Nephron progenitor cell (in vitro differentiated cells): Measurements from ENCODE around the gene TPD52L2.
A peak's percentile ranks its signal among the peaks of the same experiment; 100 is the strongest.

Experiments used
- DNase-seq: peaks from one replicate; pipeline ENCODE4 v3.0.0; 2021
- H3K27ac Mint-ChIP-seq: 2 replicates; pipeline ENCODE4 v1.8.0; 2021; ENCODE audit warnings: mild to moderate bottlenecking, moderate library complexity, mixed read lengths
- H3K27me3 Mint-ChIP-seq: 2 replicates; pipeline ENCODE4 v1.8.0; 2021; ENCODE audit warnings: mild to moderate bottlenecking, low read depth, mixed read lengths; ENCODE audit not compliant: poor library complexity
- H3K36me3 Mint-ChIP-seq: 2 replicates; pipeline ENCODE4 v1.8.0; 2021; ENCODE audit warnings: low read depth, mixed read lengths
- H3K4me1 Mint-ChIP-seq: 2 replicates; pipeline ENCODE4 v1.8.0; 2021; ENCODE audit warnings: mixed read lengths
- H3K4me3 Mint-ChIP-seq: 2 replicates; pipeline ENCODE4 v1.8.0; 2021; ENCODE audit warnings: mild to moderate bottlenecking, moderate library complexity, mixed read lengths
- H3K9me3 Mint-ChIP-seq: 2 replicates; pipeline ENCODE4 v1.8.0; 2021; ENCODE audit warnings: mild to moderate bottlenecking, moderate library complexity, mixed read lengths
- TF ChIP-seq, protein P1 (sequence below): fragments of 200-600 bp; sonication (generic); IDR thresholded peaks from 2 replicates; pipeline ENCODE4 v1.5.0; 2021; ENCODE audit warnings: antibody characterized with exemption

The TPD52L2 gene

GRCh38 chr20:63931735-63932134, 66.7 kb downstream of the TPD52L2 start:
- peaks cover 70% of the 10 kb centered on the region for H3K36me3 Mint-ChIP-seq
- no peak overlapping the region for H3K4me3 Mint-ChIP-seq

DNA sequence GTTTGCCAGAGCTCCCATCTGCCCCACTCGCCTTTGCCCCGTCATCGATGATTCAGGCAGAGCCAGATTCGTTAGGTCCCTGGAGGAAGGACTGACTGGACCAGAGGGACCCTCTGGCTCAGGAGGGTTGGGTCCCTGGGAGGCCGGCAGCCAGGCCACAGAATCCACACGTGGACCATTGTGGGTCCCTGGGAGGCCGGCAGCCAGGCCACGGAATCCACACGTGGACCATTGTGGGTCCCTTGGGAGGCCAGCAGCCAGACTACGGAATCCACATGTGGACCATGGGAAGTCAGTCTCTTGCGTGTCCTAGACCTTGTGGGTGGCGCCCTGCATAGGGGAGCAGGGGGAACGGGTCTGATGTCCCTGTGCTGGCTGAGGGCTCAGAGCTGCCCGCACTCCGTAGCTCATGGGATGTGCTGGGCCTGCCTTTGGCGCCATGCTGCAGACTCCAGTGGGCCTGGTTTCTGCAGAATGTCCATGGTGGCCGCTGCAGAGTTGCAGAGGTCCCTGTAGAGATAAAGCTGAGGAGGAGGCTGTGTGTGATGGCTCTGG, 67.6 kb downstream of the TPD52L2 start:
- no peak overlapping the region for H3K27ac Mint-ChIP-seq

More at GRCh38 chr20:63931735-63932134, 66.7 kb downstream of the TPD52L2 start:
- TF ChIP-seq, protein P1, sequence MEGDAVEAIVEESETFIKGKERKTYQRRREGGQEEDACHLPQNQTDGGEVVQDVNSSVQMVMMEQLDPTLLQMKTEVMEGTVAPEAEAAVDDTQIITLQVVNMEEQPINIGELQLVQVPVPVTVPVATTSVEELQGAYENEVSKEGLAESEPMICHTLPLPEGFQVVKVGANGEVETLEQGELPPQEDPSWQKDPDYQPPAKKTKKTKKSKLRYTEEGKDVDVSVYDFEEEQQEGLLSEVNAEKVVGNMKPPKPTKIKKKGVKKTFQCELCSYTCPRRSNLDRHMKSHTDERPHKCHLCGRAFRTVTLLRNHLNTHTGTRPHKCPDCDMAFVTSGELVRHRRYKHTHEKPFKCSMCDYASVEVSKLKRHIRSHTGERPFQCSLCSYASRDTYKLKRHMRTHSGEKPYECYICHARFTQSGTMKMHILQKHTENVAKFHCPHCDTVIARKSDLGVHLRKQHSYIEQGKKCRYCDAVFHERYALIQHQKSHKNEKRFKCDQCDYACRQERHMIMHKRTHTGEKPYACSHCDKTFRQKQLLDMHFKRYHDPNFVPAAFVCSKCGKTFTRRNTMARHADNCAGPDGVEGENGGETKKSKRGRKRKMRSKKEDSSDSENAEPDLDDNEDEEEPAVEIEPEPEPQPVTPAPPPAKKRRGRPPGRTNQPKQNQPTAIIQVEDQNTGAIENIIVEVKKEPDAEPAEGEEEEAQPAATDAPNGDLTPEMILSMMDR: no peak
- Mint-ChIP-seq H3K9me3 (no peaks in the 10 kb centered on the region), H3K27me3 (no peaks in the 10 kb centered on the region), H3K27ac (no peak overlapping the region), H3K4me1 (peaks cover 19% of the 10 kb centered on the region)
- DNase-seq: no peak

GRCh38 chr20:63933646-63934045, 68.6 kb downstream of the TPD52L2 start:
- Mint-ChIP-seq H3K4me3 (no peak overlapping the region), H3K27ac (peak overlapping the region; percentile 42), H3K9me3 (no peaks in the 10 kb centered on the region), H3K36me3 (peaks cover 66% of the 10 kb centered on the region), H3K4me1 (peaks cover 19% of the 10 kb centered on the region), H3K27me3 (no peaks in the 10 kb centered on the region)
- TF ChIP-seq, protein P1: no peak
- DNase-seq: no peak

More for the DNA sequence above, 67.6 kb downstream of the TPD52L2 start:
- TF ChIP-seq, protein P1: no peak
- peaks cover 19% of the 10 kb centered on the region for H3K4me1 Mint-ChIP-seq
- peaks cover 69% of the 10 kb centered on the region for H3K36me3 Mint-ChIP-seq
- no peak for DNase-seq
- H3K9me3 Mint-ChIP-seq: no peaks in the 10 kb centered on the region
- H3K4me3 Mint-ChIP-seq: no peak overlapping the region
- H3K27me3 Mint-ChIP-seq: no peaks in the 10 kb centered on the region

DNA sequence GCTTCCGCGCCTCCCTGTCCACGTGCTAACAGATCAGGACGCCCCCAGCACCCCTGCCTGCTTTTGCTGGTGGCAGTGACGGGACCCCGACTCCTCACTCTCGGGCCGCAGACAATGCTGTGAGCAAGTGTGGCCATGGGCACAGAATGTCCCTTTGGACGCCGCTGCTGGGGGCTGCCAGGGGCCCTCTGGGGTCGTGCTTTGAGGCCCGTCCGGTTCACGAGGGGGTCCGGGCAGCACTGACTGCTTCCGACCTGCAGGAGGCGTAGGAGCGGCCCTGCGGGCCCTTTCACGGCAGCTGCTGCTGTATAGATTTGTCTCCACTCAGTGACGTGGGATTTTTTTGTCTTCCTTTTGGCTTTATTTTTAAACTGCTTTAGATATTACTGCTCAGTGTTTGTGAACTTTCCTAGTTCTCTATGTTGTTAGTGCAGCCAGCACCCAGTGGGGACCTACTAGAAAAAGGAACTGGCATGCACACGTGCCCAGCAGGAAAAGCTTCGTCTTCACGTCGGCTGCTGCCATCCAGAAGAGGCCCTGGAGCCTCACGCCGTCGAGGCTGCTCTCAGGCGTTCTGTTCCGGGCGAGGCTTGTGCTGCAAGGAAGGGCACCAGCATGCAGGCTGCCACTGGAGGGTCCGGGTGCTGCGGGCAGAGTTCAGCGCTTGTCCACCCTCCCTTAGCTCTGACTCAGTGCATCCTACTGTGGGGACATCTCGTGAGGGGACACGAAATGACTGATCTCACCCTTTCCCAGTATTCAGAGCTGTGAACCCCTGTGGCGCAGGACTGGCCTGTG, 69.4 kb downstream of the TPD52L2 start:
- Mint-ChIP-seq H3K27ac (peak overlapping the region; percentile 42), H3K27me3 (no peaks in the 10 kb centered on the region), H3K9me3 (no peaks in the 10 kb centered on the region), H3K36me3 (peaks cover 60% of the 10 kb centered on the region), H3K4me3 (no peak overlapping the region), H3K4me1 (peaks cover 19% of the 10 kb centered on the region)
- peak; percentile 50 for DNase-seq
- TF ChIP-seq, protein P1: peak; percentile 63

GRCh38 chr20:63935447-63935846, 70.4 kb downstream of the TPD52L2 start:
- no peaks in the 10 kb centered on the region for H3K27me3 Mint-ChIP-seq
- no peaks in the 10 kb centered on the region for H3K9me3 Mint-ChIP-seq
- H3K27ac Mint-ChIP-seq: no peak overlapping the region
- TF ChIP-seq, protein P1: no peak
- H3K36me3 Mint-ChIP-seq: peaks cover 53% of the 10 kb centered on the region
- H3K4me3 Mint-ChIP-seq: no peak overlapping the region
- H3K4me1 Mint-ChIP-seq: peaks cover 19% of the 10 kb centered on the region
- no peak for DNase-seq

GRCh38 chr20:63937596-63937995, 72.5 kb downstream of the TPD52L2 start:
- no peaks in the 10 kb centered on the region for H3K27me3 Mint-ChIP-seq
- H3K27ac Mint-ChIP-seq: peak overlapping the region; percentile 87
- no peak for DNase-seq
- peaks cover 24% of the 10 kb centered on the region for H3K4me1 Mint-ChIP-seq
- no peak overlapping the region for H3K4me3 Mint-ChIP-seq
- H3K9me3 Mint-ChIP-seq: no peaks in the 10 kb centered on the region
- TF ChIP-seq, protein P1: no peak
- H3K36me3 Mint-ChIP-seq: peaks cover 35% of the 10 kb centered on the region
